Measurements from ENCODE around the gene FAM124A. TPM values are rescaled to one million over a fixed set of nuclear protein-coding genes. Genes with fewer than 3 reads are reported as not detected.

The FAM124A gene
- total RNA-seq, 1 donor, result 3.3 TPM

- DNase-seq (ENCODE audit: low read depth), result no peak
- peak; percentile 50 for TF ChIP-seq CTCF (IDR thresholded peaks at IDR 0.05; ENCODE audit: insufficient read depth, low read length)
Observed at GRCh38 chr13:51249770-51250741, 27.9 kb downstream of the FAM124A start.

DNA sequence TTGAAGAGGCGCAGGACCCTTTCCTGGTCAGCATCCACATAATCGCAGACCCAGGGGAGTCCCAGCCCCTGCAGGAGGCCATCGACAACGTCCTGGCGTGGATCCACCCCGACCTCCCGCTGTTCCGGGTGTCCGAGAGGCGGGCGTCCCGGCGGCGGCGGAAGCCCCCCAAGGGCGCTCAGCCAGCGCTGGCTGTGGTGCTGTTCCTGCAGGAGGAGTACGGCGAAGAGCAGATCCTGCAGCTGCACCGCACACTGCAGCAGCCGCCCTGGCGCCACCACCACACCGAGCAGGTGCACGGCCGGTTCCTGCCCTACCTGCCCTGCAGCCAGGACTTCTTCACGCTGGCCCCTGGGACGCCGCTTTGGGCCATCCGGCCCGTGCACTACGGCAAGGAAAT lies 29.3 kb downstream of the FAM124A start:
- DNase-seq (ENCODE audit: low read depth), result no peak
- TF ChIP-seq CTCF (IDR thresholded peaks at IDR 0.05; ENCODE audit: insufficient read depth, low read length), result no peak
- H3K4me3 ChIP-seq (ENCODE audit: low read depth, low read length), result no peak overlapping the region

More at GRCh38 chr13:51249770-51250741, 27.9 kb downstream of the FAM124A start:
- H3K4me3 ChIP-seq (ENCODE audit: low read depth, low read length), result no peak overlapping the region

DNA sequence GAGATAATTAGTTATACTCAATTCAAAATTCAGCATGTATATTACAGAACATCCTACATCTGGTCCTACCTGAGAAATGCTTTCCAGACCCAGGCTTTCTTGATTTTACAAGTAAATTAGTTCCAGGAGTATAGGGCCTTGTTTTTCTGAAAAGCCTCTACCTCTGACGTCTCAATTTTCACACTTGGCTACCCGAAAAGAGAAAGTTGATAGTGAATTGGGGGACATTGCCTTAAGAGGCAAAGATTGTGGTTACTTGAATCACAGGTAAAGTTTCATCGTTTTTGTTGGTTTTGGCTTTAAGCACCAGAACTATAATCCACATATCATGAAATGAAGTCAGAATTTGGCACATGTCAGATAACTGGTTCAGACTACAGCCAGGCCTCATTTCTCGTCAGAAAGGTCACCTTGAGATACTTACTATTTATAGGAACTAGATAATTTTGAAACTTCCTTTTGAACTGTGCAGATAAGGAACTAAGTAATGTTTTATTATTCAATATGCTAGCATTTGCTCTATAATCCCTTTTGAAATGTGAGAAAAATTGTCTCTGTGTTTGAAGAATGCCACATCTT lies 30.8 kb downstream of the FAM124A start:
- DNase-seq (ENCODE audit: low read depth), result peak; percentile 21
- no peak for TF ChIP-seq CTCF (IDR thresholded peaks at IDR 0.05; ENCODE audit: insufficient read depth, low read length)
- H3K4me3 ChIP-seq (ENCODE audit: low read depth, low read length), result no peak overlapping the region

DNA sequence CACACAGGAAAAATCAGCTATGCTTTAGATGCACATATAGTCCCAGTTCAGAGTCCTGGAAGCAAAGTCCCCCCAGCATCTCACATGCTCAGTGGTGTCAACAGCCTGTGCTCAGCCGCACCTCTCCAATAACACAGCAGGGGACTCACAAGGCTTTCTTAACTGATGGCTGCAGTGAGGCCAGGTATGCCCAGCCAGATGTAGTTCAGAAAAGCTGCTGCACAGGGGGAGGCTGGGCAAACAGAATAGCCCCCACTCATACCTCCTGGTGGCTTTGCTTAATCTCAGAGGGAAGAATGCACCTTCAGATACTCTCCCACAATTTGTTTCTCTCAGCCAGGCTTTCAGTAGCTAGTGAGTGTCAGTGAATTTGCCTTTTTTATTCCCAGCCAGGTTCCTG lies 33.4 kb downstream of the FAM124A start:
- H3K4me3 ChIP-seq (ENCODE audit: low read depth, low read length), result no peak overlapping the region
- DNase-seq (ENCODE audit: low read depth), result no peak
- TF ChIP-seq CTCF (IDR thresholded peaks at IDR 0.05; ENCODE audit: insufficient read depth, low read length), result no peak

DNA sequence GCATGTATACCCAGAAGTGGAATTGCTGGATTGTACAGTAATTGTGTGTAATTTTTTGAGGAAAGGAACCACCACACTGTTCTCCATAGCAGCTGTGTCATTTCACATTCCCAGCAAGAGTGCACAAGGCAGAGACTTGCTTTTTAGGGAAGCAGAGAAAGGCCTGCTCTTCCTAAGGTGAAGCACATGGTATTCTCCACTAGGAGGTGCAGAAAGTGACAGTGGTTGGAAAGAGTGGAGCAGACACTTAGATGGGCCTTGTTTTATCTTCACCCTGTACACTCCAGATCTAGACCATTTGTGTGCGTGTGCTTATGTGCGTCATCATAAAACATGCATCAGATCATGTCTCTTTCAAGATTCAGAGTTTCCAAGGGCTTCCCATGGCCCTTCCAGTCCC lies 35.0 kb downstream of the FAM124A start:
- DNase-seq (ENCODE audit: low read depth), result no peak
- no peak overlapping the region for H3K4me3 ChIP-seq (ENCODE audit: low read depth, low read length)
- no peak for TF ChIP-seq CTCF (IDR thresholded peaks at IDR 0.05; ENCODE audit: insufficient read depth, low read length)

- no peak for TF ChIP-seq CTCF (IDR thresholded peaks at IDR 0.05; ENCODE audit: insufficient read depth, low read length)
- no peak for DNase-seq (ENCODE audit: low read depth)
- no peak overlapping the region for H3K4me3 ChIP-seq (ENCODE audit: low read depth, low read length)
Observed at GRCh38 chr13:51258612-51259548, 36.7 kb downstream of the FAM124A start.
